K562 (cell line): Measurements from ENCODE around the gene UBE2M. TPM values are rescaled to one million over a fixed set of nuclear protein-coding genes. Genes with fewer than 3 reads are reported as not detected.
A peak's percentile ranks its signal among the peaks of the same experiment; 100 is the strongest.

Experiments
- ATAC-seq: fragments of 200-7000 bp; cut with Tn5 transposase; 3 replicates; pipeline ENCODE4 v1.9.1; 2020; ENCODE audit warnings: moderate library complexity
- BruUV-seq: library from RNA; stranded (reverse); fragments of 400-500 nt; replicated peaks from 2 replicates; lab custom pipeline; 2021; lab: Mats Ljungman, UMichigan
- CTCF ChIA-PET: fragments of 300-600 bp; formaldehyde crosslinking; extraction: SDS; loops from one replicate; lab custom pipeline; 2021; ENCODE audit warnings: low intra/inter-chr PET ratio; lab: Yijun Ruan, JAX
- POLR2A ChIA-PET: fragments of 300-600, 350-650 bp; sonication (Branson Sonifier 250); formaldehyde crosslinking; extraction: SDS; loops from one replicate; lab custom pipeline; 2021; ENCODE audit warnings: antibody characterized with exemption, inconsistent platforms; lab: Yijun Ruan, JAX
- DNase-seq, 4 experiments: peaks; one replicate each; pipeline versions ENCODE4 v3.0.0 to v3.0.0-alpha.2; 2011 to 2018; ENCODE audit warnings: low spot score in 3 of 4, mixed read lengths in 3 of 4; ENCODE audit errors: extremely low read depth in 1 of 4
- FAIRE-seq: peaks from 2 replicates; lab custom pipeline; 2011; peaks lifted over from hg19 to GRCh38; lab: Jason Lieb, UNC
- H2AFZ ChIP-seq: 2 replicates; pipeline ENCODE4 v1.6.0; 2011; ENCODE audit warnings: low read depth, low read length, control low read depth, inconsistent platforms
- H3K27ac ChIP-seq: fragments of 200-600 bp; 3 replicates; pipeline ENCODE4 v1.8.0; 2011; ENCODE audit warnings: low read depth, mild to moderate bottlenecking, control low read depth, inconsistent platforms, low read length, moderate library complexity, mixed read lengths; ENCODE audit errors: extremely low read depth
- H3K27me3 ChIP-seq, 2 experiments: fragments of 300-600 bp in 1 of 2; 2 replicates in 1 of 2; 3 replicates in 1 of 2; pipeline versions ENCODE4 v1.6.0 to v1.8.0; 2011; ENCODE audit warnings: inconsistent platforms in 2 of 2, low read length in 2 of 2, mild to moderate bottlenecking in 1 of 2, mixed read lengths in 1 of 2, moderate library complexity in 1 of 2; ENCODE audit not compliant: control insufficient read depth in 2 of 2, insufficient read depth in 2 of 2
- H3K36me3 ChIP-seq: fragments of 300-600 bp; 3 replicates; pipeline ENCODE4 v1.8.0; 2011; ENCODE audit warnings: mild to moderate bottlenecking, low read length, inconsistent platforms; ENCODE audit not compliant: control insufficient read depth, insufficient read depth
- H3K4me1 ChIP-seq, 2 experiments: fragments of 200-600 bp in 1 of 2; replicated peaks in 1 of 2; 2 replicates in 1 of 2; 3 replicates in 1 of 2; pipeline versions ENCODE4 v1.5.1 to v1.8.0; 2011; ENCODE audit warnings: inconsistent platforms in 2 of 2, low read length in 2 of 2, mild to moderate bottlenecking in 1 of 2, mixed read lengths in 1 of 2, moderate library complexity in 1 of 2; ENCODE audit not compliant: control insufficient read depth in 2 of 2, insufficient read depth in 2 of 2
- H3K4me2 ChIP-seq: 2 replicates; pipeline ENCODE4 v1.6.1; 2011; ENCODE audit warnings: low read length, control low read depth, inconsistent platforms, mixed read lengths; ENCODE audit not compliant: insufficient read depth
- H3K4me3 ChIP-seq: fragments of 200-600 bp; sonication (generic), shearing (Covaris generic); 2 replicates; pipeline ENCODE4 v1.5.1; 2016; ENCODE audit warnings: control low read depth, inconsistent platforms
- H3K79me2 ChIP-seq: fragments of 200-600 bp; 3 replicates; pipeline ENCODE4 v1.8.0; 2011; ENCODE audit warnings: low read length, inconsistent platforms; ENCODE audit not compliant: control insufficient read depth, insufficient read depth
- H3K9ac ChIP-seq, 2 experiments: 2 replicates each; pipeline versions ENCODE4 v1.6.0 to v1.6.1; 2011; ENCODE audit warnings: low read depth in 2 of 2, low read length in 2 of 2, control low read depth in 1 of 2, inconsistent platforms in 1 of 2, mild to moderate bottlenecking in 1 of 2, mixed read lengths in 1 of 2; ENCODE audit not compliant: insufficient read depth in 1 of 2
- H3K9me1 ChIP-seq: one replicate; pipeline ENCODE4 v1.6.0; 2011; ENCODE audit warnings: inconsistent platforms, mild to moderate bottlenecking, low read length, moderate library complexity; ENCODE audit not compliant: control insufficient read depth, insufficient read depth
- H3K9me3 ChIP-seq: replicated peaks from 2 replicates; pipeline ENCODE4 v1.5.1; 2011; ENCODE audit warnings: low read depth, low read length, inconsistent platforms; ENCODE audit not compliant: control insufficient read depth, insufficient read depth
- H4K20me1 ChIP-seq: replicated peaks from 2 replicates; pipeline ENCODE4 v1.6.1; 2011; ENCODE audit warnings: low read length, inconsistent platforms, mixed read lengths; ENCODE audit not compliant: control insufficient read depth, insufficient read depth
- FIP1L1 ChIP-seq: fragments of 200-400 bp; formaldehyde crosslinking; IDR thresholded peaks from 2 replicates; pipeline ENCODE4 v1.6.1; 2018; ENCODE audit warnings: mild to moderate bottlenecking, low read depth, low read length; ENCODE audit not compliant: poor library complexity, severe bottlenecking
- HDAC8 ChIP-seq: fragments of 450-650 bp; IDR thresholded peaks from 2 replicates; pipeline ENCODE4 v1.6.1; 2016; ENCODE audit warnings: mild to moderate bottlenecking, missing genetic modification characterization, moderate library complexity, missing compliant biosample characterization
- MBD2 ChIP-seq: sonication (generic); IDR thresholded peaks from 2 replicates; pipeline ENCODE4 v1.6.1; 2016; ENCODE audit warnings: low read depth, borderline replicate concordance
- POLR2G ChIP-seq: fragments of 200-400 bp; formaldehyde crosslinking; IDR thresholded peaks from 2 replicates; pipeline ENCODE4 v1.6.1; 2017; ENCODE audit warnings: low read depth, mild to moderate bottlenecking, antibody characterized with exemption, low read length, moderate library complexity
- RBFOX2 ChIP-seq: fragments of 200-400 bp; formaldehyde crosslinking; IDR thresholded peaks from 2 replicates; pipeline ENCODE4 v1.6.1; 2017; ENCODE audit warnings: low read depth, mild to moderate bottlenecking, low read length, moderate library complexity
- ZBTB33 ChIP-seq: sonication (generic); formaldehyde crosslinking; IDR thresholded peaks from 2 replicates; pipeline ENCODE4 v1.8.1; 2023; ENCODE audit warnings: mild to moderate bottlenecking, missing genetic modification reagents
- WGBS: fragments of 100-300 bp; shearing (Covaris generic); methylation state at CpG from one replicate; pipeline ENCODE4 v1.1.6; 2016; ENCODE audit warnings: low coverage, mixed read lengths; ENCODE audit not compliant: insufficient coverage; ENCODE audit errors: missing lambda C conversion rate; 5-methylcytosine and 5-hydroxymethylcytosine counted together
- in situ Hi-C: fragments of 300-500 bp; cut with MboI; formaldehyde crosslinking; loops from 4 replicates; pipeline ENCODE4 v1.15.0; 2018; ENCODE audit warnings: inconsistent platforms, mixed read lengths
- intact Hi-C: fragments of 100-400 bp; cut with micrococcal nuclease; formaldehyde crosslinking; loops from 2 replicates; pipeline ENCODE4 v1.14.2; 2022
- polyA plus RNA-seq, 8 experiments: library from polyadenylated mRNA; depleted of rRNA in 4 of 8; stranded (reverse) in 5 of 8; unstranded in 3 of 8; fragments of >200 nt; fragmentation: Nextera tagmentation in 2 of 8; fragmentation: Illumina TruSeq in 1 of 8; extraction: Ambion mirVana in 2 of 8; extraction: Trizol in 1 of 8; gene quantifications; 2 replicates each; pipeline versions ENCODE4 v1.2.1 to v1.2.3, GENCODE V29; 2011 to 2014; ENCODE audit warnings: inconsistent platforms in 1 of 8, missing spikeins in 1 of 8
- total RNA-seq, 7 experiments: library from RNA; depleted of rRNA in 6 of 7; stranded (reverse); fragments of >200 nt in 6 of 7; fragmentation: Illumina TruSeq in 2 of 7; extraction: Trizol in 2 of 7; gene quantifications; 2 replicates each; pipeline versions ENCODE4 v1.2.1 to v1.2.3, GENCODE V29; 2011 to 2021; ENCODE audit warnings: low replicate concordance in 1 of 7

Gene UBE2M
- total and polyA plus RNA-seq, 9 of the 15 experiments (the other 6 are each of a cell fraction or from before 2014, with no cell fraction given) = 0.92 to 163 (median 85.7) TPM

- 97% methylated on average over 43 of the region's 107 CpGs for WGBS
- Histone ChIP-seq H3K4me3 (no peak overlapping the region), H3K9ac (no peak overlapping the region; a peak in 1 of 4 replicates), H4K20me1 (no peaks in the 10 kb centered on the region), H3K27me3 (no peaks in the 10 kb centered on the region), H3K9me1 (no peaks in the 10 kb centered on the region), H3K4me2 (no peak overlapping the region), H3K4me1 (peaks cover 8 to 38% of the 10 kb centered on the region in 2 experiments; a peak in 4 of 5 replicates), H2AFZ (no peak overlapping the region), H3K27ac (no peak overlapping the region), H3K79me2 (peaks cover 28% of the 10 kb centered on the region), H3K9me3 (no peaks in the 10 kb centered on the region), H3K36me3 (peaks cover 11% of the 10 kb centered on the region; the same call in 2 of the 3 replicates)
- FAIRE-seq (no peak), DNase-seq (no peak), ATAC-seq (no peak)
- in situ Hi-C loops = no loop called here
- BruUV-seq = no TSS peak
- no peak for TF ChIP-seq HDAC8
- 0 out of 2 replicates have a peak, but pooled peaks have one; percentile 16 for TF ChIP-seq RBFOX2
- no peak for TF ChIP-seq MBD2
- peak; percentile 71 for TF ChIP-seq POLR2G
- TF ChIP-seq ZBTB33 (CRISPR knock-in tag) = peak; percentile 86
- TF ChIP-seq FIP1L1 = peak; percentile 55
- CTCF ChIA-PET = interaction anchor here (0.7 kb wide), 1 partner anchor 19 kb away, joined by 3 read pairs; no protein-coding TSS in a partner anchor
- POLR2A ChIA-PET = interaction anchor here (0.9 kb wide), 1 partner anchor 9 kb away, joined by 3 read pairs; no protein-coding TSS in a partner anchor
- intact Hi-C loops = no loop called here
Observed at GRCh38 chr19:58562122-58563033, 4.0 kb upstream of the UBE2M start.
